GM19025 (cell line): ENCODE results near the gene NKAIN4.

Source experiments
- ATAC-seq: cut with Tn5 transposase; IDR thresholded peaks from one replicate; pipeline ENCODE4 v1.9.1; 2021; ENCODE audit warnings: mild to moderate bottlenecking, low read depth, moderate library complexity; ENCODE audit not compliant: unreplicated experiment

The NKAIN4 gene

DNA sequence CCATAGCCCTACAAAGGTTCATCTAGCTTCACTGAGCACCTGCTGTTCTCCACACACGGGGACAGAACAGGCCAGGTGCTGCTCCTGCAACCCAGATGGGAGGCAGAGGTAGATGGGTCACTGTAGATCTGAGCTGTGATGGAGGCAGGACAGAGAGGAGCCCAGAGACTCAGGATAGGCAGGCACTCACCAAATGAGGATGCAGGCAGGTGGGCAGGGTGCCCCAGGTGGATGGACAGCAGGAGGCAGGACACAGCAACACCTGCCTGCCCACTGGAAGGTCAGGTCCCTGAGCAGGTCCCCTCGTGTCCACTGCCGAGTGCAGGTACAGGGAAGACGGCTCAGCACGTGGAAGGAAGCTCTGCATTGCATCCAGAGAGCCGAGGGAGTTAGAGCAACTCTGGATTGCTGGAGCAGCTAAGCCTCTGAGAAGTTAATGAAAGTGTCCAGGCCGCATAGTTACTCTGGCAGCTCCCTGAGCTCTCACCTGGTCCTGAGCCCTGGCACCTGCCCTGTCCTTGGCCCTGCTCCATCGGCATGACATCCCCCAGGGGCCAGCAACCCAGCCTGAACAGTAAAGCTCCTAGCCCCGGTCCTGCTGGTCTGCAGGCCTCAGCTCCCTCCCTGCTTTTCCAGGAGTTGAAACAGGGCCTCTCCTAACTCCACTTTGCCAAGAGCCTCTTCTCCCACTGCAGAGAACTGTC is 33.4 kb downstream of the NKAIN4 start:
- no peak for ATAC-seq

GRCh38 chr20:63219866-63220521 is 34.3 kb downstream of the NKAIN4 start:
- no peak for ATAC-seq

- ATAC-seq: no peak
Observed at GRCh38 chr20:63219447-63219821, 34.8 kb downstream of the NKAIN4 start.

DNA sequence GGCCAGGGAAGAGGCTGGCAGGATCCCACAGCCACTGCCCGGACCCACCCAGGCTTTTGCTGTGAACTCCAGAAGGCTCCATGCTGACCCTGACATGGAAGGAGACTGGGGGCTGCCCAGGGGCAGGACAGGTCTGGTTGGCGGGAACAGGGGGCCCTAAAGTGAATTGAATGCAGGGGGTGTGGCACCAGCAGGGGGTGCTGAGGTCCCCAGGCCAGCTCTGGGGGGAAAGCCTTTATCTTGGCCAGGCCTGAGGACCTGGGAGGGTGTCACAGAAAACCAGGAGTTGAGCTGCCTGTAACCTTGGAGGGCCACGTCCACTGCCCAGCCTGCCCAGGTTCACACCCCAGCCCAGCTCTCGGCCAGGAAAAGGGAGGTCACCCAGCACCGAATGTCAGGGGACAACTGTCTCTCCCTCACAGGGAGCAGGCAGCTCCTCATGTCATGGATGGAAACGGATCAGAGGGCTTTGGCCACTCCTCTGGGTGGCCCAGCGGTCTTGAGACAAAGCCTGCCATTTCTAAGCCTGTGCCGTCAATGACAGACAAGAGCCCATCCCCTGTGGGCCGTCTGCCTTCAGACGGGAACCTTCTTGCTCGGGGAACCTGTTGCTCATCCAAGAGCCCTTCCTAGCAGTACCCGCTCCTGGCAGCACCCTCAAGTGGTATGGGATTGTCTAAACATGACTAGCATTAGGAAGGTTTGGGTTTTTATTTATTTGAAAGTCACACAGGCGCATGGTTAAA is 35.4 kb downstream of the NKAIN4 start:
- ATAC-seq: no peak

DNA sequence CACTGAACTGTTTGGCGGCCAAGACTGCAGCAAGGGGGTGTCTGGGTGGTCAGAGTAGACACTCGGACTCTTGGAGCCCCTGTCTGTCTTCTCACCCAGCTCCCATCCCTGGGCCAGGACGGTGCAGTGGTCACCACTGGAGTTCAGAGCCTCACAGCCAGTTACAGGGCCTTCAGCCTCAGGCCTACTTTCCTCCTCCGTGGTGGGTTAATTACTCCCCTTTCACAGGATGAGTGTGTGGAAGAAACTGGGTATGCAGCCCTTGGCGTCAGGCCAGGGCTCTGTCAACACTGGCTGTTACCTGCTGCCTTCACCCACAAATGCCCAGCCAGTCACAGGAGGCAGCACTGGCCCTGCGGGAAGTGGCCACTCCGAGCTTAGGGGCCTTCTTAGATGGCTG is 36.6 kb downstream of the NKAIN4 start:
- ATAC-seq: no peak

DNA sequence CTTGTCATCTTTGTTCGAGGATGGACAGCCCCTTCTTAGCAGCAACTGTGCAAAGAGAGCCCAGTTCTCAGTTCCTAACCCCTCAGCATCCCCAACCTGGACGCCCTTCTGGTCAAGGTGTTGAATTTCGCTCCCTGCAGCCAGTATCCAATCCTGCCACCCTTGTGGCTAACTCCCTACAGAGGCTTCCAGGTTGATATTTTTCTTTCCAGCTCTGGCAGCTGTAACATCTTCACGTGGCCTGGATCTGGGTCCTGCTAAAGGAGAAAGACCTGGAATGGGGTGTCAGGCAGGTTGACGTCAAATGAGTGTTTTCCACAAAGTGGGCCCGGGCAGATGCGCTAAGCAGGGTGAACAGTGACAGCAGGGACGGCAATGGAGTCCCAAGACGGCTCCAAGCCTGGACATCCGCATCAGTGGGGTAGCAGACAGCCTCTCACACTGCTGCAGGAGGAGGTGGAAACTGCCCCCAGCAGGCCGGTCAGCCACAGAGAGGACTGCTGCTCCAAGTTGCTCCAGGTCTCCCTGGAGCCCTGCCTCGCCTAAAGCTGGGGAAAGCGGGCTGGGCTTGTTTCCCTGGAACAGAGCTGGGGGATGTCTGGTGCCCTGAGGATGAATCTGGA is 37.3 kb downstream of the NKAIN4 start:
- no peak for ATAC-seq

GRCh38 chr20:63216041-63216848 is 38.0 kb downstream of the NKAIN4 start, which contains the start of gene YTHDF1:
TSS of gene YTHDF1 (minus strand) at chr20:63216131. CDS start at chr20:63215892, 239 bp downstream.
- ATAC-seq: peak; percentile 80

DNA sequence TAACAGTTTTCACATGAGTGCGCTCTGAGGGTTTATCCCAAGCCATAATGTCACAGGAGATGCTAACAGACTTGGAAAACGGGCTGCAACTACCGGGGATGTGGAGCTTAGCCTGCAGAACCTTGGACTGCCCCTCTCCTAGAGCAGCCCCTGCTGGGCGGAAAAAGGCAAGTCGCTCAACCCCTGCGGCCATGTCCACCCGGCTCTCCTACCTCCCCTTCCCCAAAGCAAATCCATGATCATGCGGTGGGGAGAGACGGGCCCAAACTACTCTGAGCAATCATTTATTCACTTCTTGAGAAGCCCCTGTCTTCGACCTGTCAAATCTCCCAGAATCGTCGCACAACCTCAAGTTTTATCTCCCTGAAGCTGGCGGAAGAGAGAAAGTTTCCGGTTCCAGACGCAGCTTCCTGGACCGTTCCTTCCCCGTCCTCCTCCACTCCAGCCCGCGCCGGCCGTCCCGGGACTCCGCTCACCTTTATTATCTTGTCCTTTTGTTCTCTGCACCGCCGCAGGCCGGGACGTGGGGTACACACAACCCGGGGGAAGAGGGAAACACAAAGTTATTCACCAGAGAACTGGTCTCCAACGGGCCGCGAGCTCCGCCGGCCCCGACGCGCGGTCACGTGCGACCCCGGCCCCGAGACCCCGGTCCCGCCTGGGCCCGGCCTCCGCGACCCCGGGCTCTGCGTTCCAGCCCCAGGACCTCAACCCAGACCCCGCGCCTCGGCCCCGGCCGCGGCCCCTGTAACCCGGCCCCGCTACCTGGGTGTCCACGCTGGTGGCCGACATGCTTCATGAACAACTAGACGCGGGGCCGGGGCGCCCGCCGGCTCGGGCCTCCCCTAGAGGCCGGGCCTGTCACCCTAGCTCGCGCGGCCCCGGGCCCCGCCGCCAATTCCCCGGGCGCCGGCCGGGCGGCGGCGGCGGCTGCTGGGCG is 38.9 kb downstream of the NKAIN4 start:
- ATAC-seq: no peak

DNA sequence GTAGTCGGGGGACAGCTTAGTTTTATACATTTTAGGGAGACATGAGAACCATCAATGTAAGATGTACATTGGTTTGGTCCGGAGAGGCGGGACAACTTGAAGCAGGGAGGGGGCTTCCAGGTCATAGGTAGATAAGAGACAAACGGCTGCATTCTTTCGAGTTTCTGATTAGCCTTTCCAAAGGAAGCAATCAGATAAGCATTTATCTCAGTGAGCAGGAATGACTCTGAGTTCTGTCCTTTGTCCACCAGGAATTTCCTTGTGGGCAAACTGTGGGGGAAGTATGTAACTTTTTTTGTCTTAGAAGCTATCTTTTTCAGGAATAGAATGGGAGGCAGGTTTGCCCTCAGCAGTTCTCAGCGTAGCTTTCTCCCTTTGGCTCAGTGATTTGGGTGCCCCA is 39.7 kb downstream of the NKAIN4 start:
- ATAC-seq: no peak

- ATAC-seq: no peak
Observed at GRCh38 chr20:63212792-63213191, 41.5 kb downstream of the NKAIN4 start.

- ATAC-seq: no peak
Observed at GRCh38 chr20:63212393-63212730, 41.9 kb downstream of the NKAIN4 start.

GRCh38 chr20:63210011-63210605 is 44.2 kb downstream of the NKAIN4 start:
- ATAC-seq: no peak

- ATAC-seq: no peak
Observed at GRCh38 chr20:63208346-63208909, 45.8 kb downstream of the NKAIN4 start.

DNA sequence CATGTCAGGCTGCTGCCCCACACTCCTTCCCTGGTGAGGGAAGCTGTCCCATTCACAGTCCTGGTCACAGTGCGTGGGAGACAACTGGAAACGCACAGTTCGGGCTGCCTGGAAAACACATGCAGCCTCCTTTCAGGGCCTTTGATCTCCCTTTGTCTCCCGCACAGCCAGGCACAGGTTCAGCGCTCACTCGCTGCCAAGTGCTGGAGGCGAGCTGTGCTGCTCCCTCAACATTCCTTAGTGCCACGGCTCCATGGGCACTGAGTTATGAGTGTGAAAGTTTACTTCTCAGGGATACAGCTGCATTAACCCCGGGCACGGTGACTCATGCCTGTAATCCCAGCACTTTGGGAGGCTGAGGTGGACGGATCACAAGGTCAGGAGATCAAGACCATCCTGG is 47.4 kb downstream of the NKAIN4 start:
- ATAC-seq: no peak

- no peak for ATAC-seq
Observed at GRCh38 chr20:63205896-63206295, 48.4 kb downstream of the NKAIN4 start.

- no peak for ATAC-seq
Observed at GRCh38 chr20:63204362-63204761, 49.9 kb downstream of the NKAIN4 start.

GRCh38 chr20:63202811-63203526 is 51.3 kb downstream of the NKAIN4 start:
- ATAC-seq: no peak

DNA sequence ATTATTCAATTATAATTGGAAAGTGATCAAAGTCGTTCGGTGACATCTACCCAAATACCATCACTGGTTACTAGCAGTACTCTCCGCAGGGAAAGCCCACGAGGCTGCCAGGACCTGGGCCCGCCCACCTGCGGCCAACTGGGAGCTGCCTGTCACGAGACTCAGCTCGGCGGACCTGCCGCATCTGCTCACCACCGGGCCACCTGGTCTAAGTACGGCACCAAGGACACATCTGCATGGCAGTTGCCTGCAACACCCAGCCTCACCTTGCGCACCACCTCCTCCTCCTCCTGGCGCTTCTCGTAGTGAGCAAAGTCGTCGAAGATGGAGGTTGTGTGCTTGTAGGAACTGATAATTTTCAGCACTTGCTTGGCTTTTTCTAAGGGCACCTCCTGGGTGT is 52.2 kb downstream of the NKAIN4 start:
- ATAC-seq: no peak
